H1 (cell line): ENCODE results near the gene PLXNA4. TPM values are rescaled to one million over a fixed set of nuclear protein-coding genes. Genes with fewer than 3 reads are reported as not detected.

ENCODE experiments used
- CTCF ChIA-PET: fragments of 300-600 bp; sonication (Branson Sonifier 250); formaldehyde crosslinking; loops from one replicate; lab custom pipeline; 2021; ENCODE audit not compliant: partially characterized antibody; lab: Charles Lee
- POLR2A ChIA-PET: fragments of 300-600 bp; sonication (Branson Sonifier 250); formaldehyde crosslinking; loops from one replicate; lab custom pipeline; 2021; ENCODE audit warnings: inconsistent platforms; ENCODE audit not compliant: partially characterized antibody; lab: Charles Lee
- DNase-seq, 2 experiments: peaks; one replicate each; pipeline versions ENCODE4 v3.0.0 to v3.0.0-alpha.2; 2010 to 2022; ENCODE audit warnings: low spot score in 2 of 2, low read depth in 1 of 2, mixed read lengths in 1 of 2
- FAIRE-seq: peaks from 2 replicates; lab custom pipeline; 2011; peaks lifted over from hg19 to GRCh38; lab: Jason Lieb, UNC
- H2AFZ ChIP-seq: 2 replicates; pipeline ENCODE4 v1.8.1; 2012; ENCODE audit warnings: low read length, inconsistent platforms
- H2AK5ac ChIP-seq: 2 replicates; pipeline ENCODE4 v1.6.1; 2013; ENCODE audit warnings: low read depth, low read length
- H2BK120ac ChIP-seq: replicated peaks from 2 replicates; pipeline ENCODE3; 2013; ENCODE audit warnings: low read depth, low read length, inconsistent platforms
- H2BK12ac ChIP-seq: 2 replicates; pipeline ENCODE4 v1.6.1; 2013; ENCODE audit warnings: low read depth, low read length
- H2BK15ac ChIP-seq: 2 replicates; pipeline ENCODE4 v1.6.1; 2013; ENCODE audit warnings: low read length
- H2BK20ac ChIP-seq: 2 replicates; pipeline ENCODE4 v1.6.1; 2013; ENCODE audit warnings: low read length
- H2BK5ac ChIP-seq: 2 replicates; pipeline ENCODE4 v1.6.1; 2013; ENCODE audit warnings: low read depth, low read length
- H3K14ac ChIP-seq: 2 replicates; pipeline ENCODE4 v1.6.1; 2013; ENCODE audit warnings: inconsistent platforms; ENCODE audit not compliant: insufficient read length
- H3K18ac ChIP-seq: 2 replicates; pipeline ENCODE4 v1.6.1; 2013; ENCODE audit warnings: low read length; ENCODE audit errors: extremely low read depth
- H3K23ac ChIP-seq: 2 replicates; pipeline ENCODE4 v1.6.1; 2013; ENCODE audit warnings: inconsistent platforms; ENCODE audit not compliant: insufficient read length
- H3K23me2 ChIP-seq: 2 replicates; pipeline ENCODE4 v1.6.1; 2013; ENCODE audit warnings: low read depth, low read length
- H3K27ac ChIP-seq: 2 replicates; pipeline ENCODE4 v1.6.1; 2011; ENCODE audit warnings: low read depth, low read length, inconsistent platforms
- H3K27me3 ChIP-seq, 4 experiments: replicated peaks in 1 of 4; 1 replicate in 1 of 4; 2 replicates in 3 of 4; pipeline versions ENCODE4 v1.6.1 to v1.8.1; 2011 to 2013; ENCODE audit warnings: low read length in 3 of 4, mild to moderate bottlenecking in 3 of 4, inconsistent platforms in 2 of 4, mixed read lengths in 2 of 4, moderate library complexity in 1 of 4; ENCODE audit not compliant: control insufficient read depth in 3 of 4, insufficient read depth in 3 of 4; ENCODE audit errors: extremely low read depth in 1 of 4
- H3K36me3 ChIP-seq, 4 experiments: 2 replicates each; pipeline versions ENCODE4 v1.6.1 to v1.8.1; 2011 to 2013; ENCODE audit warnings: mild to moderate bottlenecking in 4 of 4, low read length in 3 of 4, moderate library complexity in 2 of 4, control low read depth in 1 of 4, inconsistent platforms in 1 of 4; ENCODE audit not compliant: insufficient read depth in 4 of 4, control insufficient read depth in 2 of 4
- H3K4ac ChIP-seq: replicated peaks from 2 replicates; pipeline ENCODE3; 2013; ENCODE audit warnings: low read length, low read depth, mixed read lengths, inconsistent platforms; ENCODE audit not compliant: insufficient read length
- H3K4me1 ChIP-seq, 4 experiments: replicated peaks in 1 of 4; 1 replicate in 1 of 4; 2 replicates in 3 of 4; pipeline versions ENCODE4 v1.6.1 to v1.8.1; 2011 to 2013; ENCODE audit warnings: low read length in 3 of 4, inconsistent platforms in 2 of 4, mixed read lengths in 1 of 4; ENCODE audit not compliant: insufficient read depth in 4 of 4, control insufficient read depth in 3 of 4
- H3K4me2 ChIP-seq, 2 experiments: 2 replicates each; pipeline versions ENCODE4 v1.6.1 to v1.8.1; 2011 to 2013; ENCODE audit warnings: low read depth in 2 of 2, low read length in 2 of 2, control low read depth in 1 of 2, inconsistent platforms in 1 of 2, mild to moderate bottlenecking in 1 of 2; ENCODE audit not compliant: insufficient read depth in 1 of 2
- H3K4me3 ChIP-seq, 4 experiments: fragments of 200-600, 300-600 bp in 1 of 4; sonication (generic), shearing (Covaris generic), sonication (Bioruptor Twin) in 1 of 4; 2 replicates each; pipeline versions ENCODE4 v1.5.1 to v1.8.1; 2011 to 2016; ENCODE audit warnings: low read length in 4 of 4, low read depth in 3 of 4, control low read depth in 2 of 4, inconsistent platforms in 2 of 4, mild to moderate bottlenecking in 2 of 4, mixed read lengths in 1 of 4, moderate library complexity in 1 of 4; ENCODE audit not compliant: insufficient read depth in 2 of 4; ENCODE audit errors: extremely low read depth in 1 of 4
- H3K56ac ChIP-seq: replicated peaks from 2 replicates; pipeline ENCODE3; 2013; ENCODE audit warnings: low read depth, mild to moderate bottlenecking, mixed read lengths, low read length, inconsistent platforms; ENCODE audit not compliant: insufficient read length
- H3K79me1 ChIP-seq: 2 replicates; pipeline ENCODE4 v1.6.1; 2013; ENCODE audit warnings: low read depth, low read length, control low read depth
- H3K79me2 ChIP-seq, 2 experiments: 2 replicates each; pipeline versions ENCODE4 v1.6.1 to v1.8.1; 2012 to 2013; ENCODE audit warnings: low read length in 2 of 2, mild to moderate bottlenecking in 2 of 2, inconsistent platforms in 1 of 2; ENCODE audit not compliant: insufficient read depth in 2 of 2, control insufficient read depth in 1 of 2
- H3K9ac ChIP-seq, 4 experiments: replicated peaks in 1 of 4; 1 replicate in 1 of 4; 2 replicates in 3 of 4; pipeline versions ENCODE4 v1.6.1 to v1.8.1; 2011 to 2013; ENCODE audit warnings: low read depth in 3 of 4, low read length in 3 of 4, control low read depth in 2 of 4, mild to moderate bottlenecking in 2 of 4, moderate library complexity in 2 of 4, inconsistent platforms in 1 of 4; ENCODE audit errors: extremely low read depth in 1 of 4
- H3K9me3 ChIP-seq, 2 experiments: 2 replicates each; pipeline versions ENCODE4 v1.6.1 to v1.8.1; 2012 to 2013; ENCODE audit warnings: mild to moderate bottlenecking in 2 of 2, moderate library complexity in 2 of 2, control low read depth in 1 of 2, inconsistent platforms in 1 of 2, low read depth in 1 of 2, low read length in 1 of 2, mixed read lengths in 1 of 2; ENCODE audit not compliant: insufficient read depth in 2 of 2
- H4K20me1 ChIP-seq, 2 experiments: replicated peaks in 1 of 2; 2 replicates each; pipeline versions ENCODE3 to v1.8.1; 2011 to 2013; ENCODE audit warnings: inconsistent platforms in 2 of 2, low read length in 2 of 2, mild to moderate bottlenecking in 1 of 2; ENCODE audit not compliant: insufficient read depth in 2 of 2, control insufficient read depth in 1 of 2
- H4K5ac ChIP-seq: 2 replicates; pipeline ENCODE4 v1.6.1; 2013; ENCODE audit warnings: low read length, low read depth, mixed read lengths, inconsistent platforms; ENCODE audit not compliant: insufficient read length
- H4K8ac ChIP-seq: 2 replicates; pipeline ENCODE4 v1.8.0; 2013; ENCODE audit warnings: mild to moderate bottlenecking, moderate library complexity, low read length, inconsistent platforms; ENCODE audit not compliant: insufficient read depth; ENCODE audit errors: extremely low read depth
- H4K91ac ChIP-seq: replicated peaks from 2 replicates; pipeline ENCODE3; 2013; ENCODE audit warnings: low read length, mixed read lengths, inconsistent platforms; ENCODE audit not compliant: insufficient read length
- ATF2 ChIP-seq: IDR thresholded peaks from 2 replicates; pipeline ENCODE4 v1.6.1; 2012; ENCODE audit warnings: low read length, inconsistent platforms
- CHD1 ChIP-seq: IDR thresholded peaks from 2 replicates; pipeline ENCODE4 v1.6.1; 2012; ENCODE audit warnings: low read depth, low read length, improper control_type of control experiment
- EZH2 ChIP-seq: fragments of 200-600 bp; sonication (generic); IDR thresholded peaks from 2 replicates; pipeline ENCODE4 v1.7.1; 2012; ENCODE audit warnings: low read depth, mild to moderate bottlenecking, moderate library complexity, low read length, inconsistent platforms; ENCODE audit not compliant: severe bottlenecking
- GTF2F1 ChIP-seq: IDR thresholded peaks from 2 replicates; pipeline ENCODE4 v1.6.1; 2012; ENCODE audit warnings: low read depth, low read length, improper control_type of control experiment, borderline replicate concordance
- KDM5A ChIP-seq: fragments of 200-600 bp; IDR thresholded peaks from 2 replicates; pipeline ENCODE4 v1.7.1; 2012; ENCODE audit warnings: mild to moderate bottlenecking, low read length, inconsistent platforms, mixed read lengths
- RBBP5 ChIP-seq: IDR thresholded peaks from 2 replicates; pipeline ENCODE4 v1.7.1; 2012; ENCODE audit warnings: low read depth, mild to moderate bottlenecking, inconsistent platforms, low read length, moderate library complexity, borderline replicate concordance
- WGBS, 2 experiments: shearing (Covaris generic) in 1 of 2; methylation state at CpG; one replicate each; pipeline versions ENCODE4 v1.1.6 to v1.1.7; 2013 to 2015; ENCODE audit warnings: low lambda C conversion rate in 2 of 2, mixed read lengths in 2 of 2, inconsistent platforms in 1 of 2, low coverage in 1 of 2, missing lambda C conversion rate in 1 of 2; ENCODE audit not compliant: insufficient replicate concordance in 2 of 2, insufficient coverage in 1 of 2, insufficient read length in 1 of 2; ENCODE audit errors: extremely low coverage in 1 of 2, missing lambda C conversion rate in 1 of 2; 5-methylcytosine and 5-hydroxymethylcytosine counted together
- polyA plus RNA-seq, 7 experiments: library from polyadenylated mRNA; depleted of rRNA in 3 of 7; stranded (reverse) in 5 of 7; unstranded in 2 of 7; fragments of >200 nt in 5 of 7; fragments of 200-250 nt in 2 of 7; gene quantifications; 1 replicate in 5 of 7; 2 replicates in 1 of 7; 4 replicates in 1 of 7; pipeline versions ENCODE4 v1.2.1 to v1.2.3, GENCODE V29; 2011 to 2013; ENCODE audit warnings: missing spikeins in 2 of 7, mixed read lengths in 2 of 7
- total RNA-seq: library from RNA; stranded (reverse); fragmentation: NEBNext Ultra II Directional; extraction: Animal tissue kit (Norgen Biotek cat#: 25700); gene quantifications from 2 replicates; pipeline ENCODE4 v1.2.1, GENCODE V29; 2021

Gene PLXNA4
- total and polyA plus RNA-seq, 2 of the 8 experiments (the other 6 are each of a cell fraction or from before 2014, with no cell fraction given) = 0.76 to 0.79 TPM

- 79% methylated on average over 8 of the region's 8 CpGs; no CpG with 5 or more reads in 1 of the 2 experiments for WGBS, 2 experiments
- Histone ChIP-seq H3K4ac (no peak overlapping the region), H3K79me1 (no peaks in the 10 kb centered on the region), H3K4me1 (peaks cover 0 to 5% (median 2%) of the 10 kb centered on the region in 4 experiments; a peak in 3 of 7 replicates), H3K79me2 (no peaks in the 10 kb centered on the region), H3K27me3 (no peaks in the 10 kb centered on the region), H3K27ac (no peak overlapping the region), H3K14ac (no peak overlapping the region), H2BK20ac (no peak overlapping the region), H3K23ac (no peak overlapping the region), H2BK12ac (no peak overlapping the region), H2AFZ (no peak overlapping the region), H3K9me3 (no peaks in the 10 kb centered on the region), H3K4me3 (no peak overlapping the region), H3K18ac (no peak overlapping the region), H3K56ac (no peak overlapping the region), H4K8ac (no peak overlapping the region), H4K91ac (no peak overlapping the region), H2BK15ac (no peak overlapping the region), H3K36me3 (no peaks in the 10 kb centered on the region), H3K9ac (no peak overlapping the region), H4K20me1 (no peaks in the 10 kb centered on the region), H3K23me2 (no peaks in the 10 kb centered on the region), H3K4me2 (no peak overlapping the region), H4K5ac (no peak overlapping the region), H2BK5ac (no peak overlapping the region), H2AK5ac (no peak overlapping the region), H2BK120ac (no peak overlapping the region)
- FAIRE-seq = no peak
- no peak for DNase-seq
- no peak for TF ChIP-seq KDM5A
- TF ChIP-seq EZH2 = no peak
- no peak for TF ChIP-seq GTF2F1
- no peak for TF ChIP-seq ATF2
- TF ChIP-seq RBBP5 = no peak
- no peak for TF ChIP-seq CHD1
- ChIA-PET POLR2A (no interaction called here), CTCF (interaction anchor here (1.8 to 2.3 kb wide), 2 partner anchors 8 to 29 kb away, joined by 5 to 13 read pairs; no protein-coding TSS in a partner anchor)
Observed at GRCh38 chr7:132216847-132217525, 359.3 kb downstream of the PLXNA4 start.
